ENCODE data around the gene CTLA4. TPM values are rescaled to one million over a fixed set of nuclear protein-coding genes. Genes with fewer than 3 reads are reported as not detected.

CTLA4 gene
- polyA plus RNA-seq, 3 donors, result 0.08 TPM; not detected in 2

GRCh38 chr2:203918264-203918663 lies 50.7 kb downstream of the CTLA4 start:
- H4K20me1 ChIP-seq (ENCODE audit: insufficient read depth, low read length), result no peaks in the 10 kb centered on the region
- H3K27me3 ChIP-seq (ENCODE audit: control insufficient read depth in 2 of 2, insufficient read depth in 2 of 2, low read length in 2 of 2), result no peaks in the 10 kb centered on the region
- Mint-ChIP-seq H3K36me3 (no peaks in the 10 kb centered on the region), H3K9me3 (no peaks in the 10 kb centered on the region), H3K27me3 (ENCODE audit: low read depth in 3 of 3) (peaks cover 0 to 2% (median 0%) of the 10 kb centered on the region in 3 donors), H3K4me1 (peaks cover 18% of the 10 kb centered on the region), H3K4me3 (no peak overlapping the region), H3K27ac (no peak overlapping the region)
- no peak overlapping the region for H2AFZ ChIP-seq (ENCODE audit: insufficient read depth, low read depth, low read length, poor library complexity, severe bottlenecking)
- WGBS (ENCODE audit: insufficient coverage), result no CpG with 5 or more reads among the region's 7 CpGs
- no peak overlapping the region for H3K4me2 ChIP-seq (replicated peaks; ENCODE audit: extremely low read depth, low read length, poor library complexity, severe bottlenecking)
- DNase-seq, result no peak
- intact Hi-C loops (cut with micrococcal nuclease), result no loop called here
- H3K79me2 ChIP-seq (ENCODE audit: insufficient read depth, low read length), result no peaks in the 10 kb centered on the region
- no peaks in the 10 kb centered on the region for H3K9me3 ChIP-seq (replicated peaks in 1 of 2; ENCODE audit: control insufficient read depth in 1 of 2, insufficient read depth in 1 of 2, low read length in 2 of 2)
- no peak overlapping the region for H3K9ac ChIP-seq (ENCODE audit: insufficient read depth, low read length, poor library complexity, severe bottlenecking)
- H3K27ac ChIP-seq (ENCODE audit: low read depth in 1 of 2, low read length in 2 of 2), result no peak overlapping the region
- H3K4me3 ChIP-seq (replicated peaks in 1 of 3; ENCODE audit: low read depth in 2 of 3, low read length in 3 of 3), result no peak overlapping the region
- H3K36me3 ChIP-seq (replicated peaks in 1 of 2; ENCODE audit: control insufficient read depth in 1 of 2, insufficient read depth in 2 of 2, low read length in 2 of 2), result no peaks in the 10 kb centered on the region
- H3K4me1 ChIP-seq (ENCODE audit: control insufficient read depth in 1 of 2, insufficient read depth in 2 of 2, low read length in 2 of 2), result peaks cover 16 to 19% of the 10 kb centered on the region in 2 donors
- TF ChIP-seq CTCF (IDR thresholded peaks at IDR 0.05), result no peak

- no peaks in the 10 kb centered on the region for H3K9me3 ChIP-seq (replicated peaks in 1 of 2; ENCODE audit: control insufficient read depth in 1 of 2, insufficient read depth in 1 of 2, low read length in 2 of 2)
- H3K36me3 Mint-ChIP-seq, result no peaks in the 10 kb centered on the region
- no peaks in the 10 kb centered on the region for H4K20me1 ChIP-seq (ENCODE audit: insufficient read depth, low read length)
- no peak overlapping the region for H3K4me2 ChIP-seq (replicated peaks; ENCODE audit: extremely low read depth, low read length, poor library complexity, severe bottlenecking)
- no peaks in the 10 kb centered on the region for H3K79me2 ChIP-seq (ENCODE audit: insufficient read depth, low read length)
- no peak overlapping the region for H3K27ac ChIP-seq (ENCODE audit: low read depth in 1 of 2, low read length in 2 of 2)
- H3K4me3 ChIP-seq (replicated peaks in 1 of 3; ENCODE audit: low read depth in 2 of 3, low read length in 3 of 3), result no peak overlapping the region
- no peak overlapping the region for H3K27ac Mint-ChIP-seq
- WGBS (ENCODE audit: insufficient coverage), result 97% methylated on average over 3 of the region's 3 CpGs
- no peak for DNase-seq
- no peaks in the 10 kb centered on the region for H3K27me3 ChIP-seq (ENCODE audit: control insufficient read depth in 2 of 2, insufficient read depth in 2 of 2, low read length in 2 of 2)
- H3K9me3 Mint-ChIP-seq, result no peaks in the 10 kb centered on the region
- H3K9ac ChIP-seq (ENCODE audit: insufficient read depth, low read length, poor library complexity, severe bottlenecking), result no peak overlapping the region
- no peak for TF ChIP-seq CTCF (IDR thresholded peaks at IDR 0.05)
- peaks cover 0 to 2% (median 0%) of the 10 kb centered on the region in 3 donors for H3K27me3 Mint-ChIP-seq (ENCODE audit: low read depth in 3 of 3)
- peaks cover 15 to 17% of the 10 kb centered on the region in 2 donors for H3K4me1 ChIP-seq (ENCODE audit: control insufficient read depth in 1 of 2, insufficient read depth in 2 of 2, low read length in 2 of 2)
- H3K4me1 Mint-ChIP-seq, result peaks cover 16% of the 10 kb centered on the region
- intact Hi-C loops (cut with micrococcal nuclease), result no loop called here
- no peaks in the 10 kb centered on the region for H3K36me3 ChIP-seq (replicated peaks in 1 of 2; ENCODE audit: control insufficient read depth in 1 of 2, insufficient read depth in 2 of 2, low read length in 2 of 2)
- H2AFZ ChIP-seq (ENCODE audit: insufficient read depth, low read depth, low read length, poor library complexity, severe bottlenecking), result no peak overlapping the region
- H3K4me3 Mint-ChIP-seq, result no peak overlapping the region
These were observed 51.3 kb downstream of the CTLA4 start for GRCh38 chr2:203918839-203919238.

Other genes starting within 250 kb of the CTLA4 start
- under 1 TPM in 2 of 3 donors, not detected in 1; 0.09 to 0.21 TPM for gene CD28, start 161.1 kb upstream of the CTLA4 start, polyA plus RNA-seq
- gene ICOS, start 69.0 kb downstream of the CTLA4 start, polyA plus RNA-seq, result under 1 TPM in 2 of 3 donors, not detected in 1; 0.03 to 0.13 TPM

All from CD14-positive monocyte (primary cell).